HUES64 (cell line): ENCODE data around the gene TSC22D3.
"Not testable (repeated sequence)": the region's sequence is repeated elsewhere in the genome, so short reads cannot be mapped to it uniquely, and the experiment has no call there.

Source experiments
- H3K27ac ChIP-seq: 2 replicates; pipeline ENCODE4 v1.7.0; 2013; ENCODE audit warnings: low read depth, low read length, inconsistent platforms
- H3K27me3 ChIP-seq: 2 replicates; pipeline ENCODE4 v1.6.1; 2013; ENCODE audit warnings: mild to moderate bottlenecking, low read length; ENCODE audit not compliant: insufficient read depth
- H3K36me3 ChIP-seq: 2 replicates; pipeline ENCODE4 v1.6.1; 2013; ENCODE audit warnings: mild to moderate bottlenecking, low read length; ENCODE audit not compliant: insufficient read depth
- H3K4me1 ChIP-seq: 2 replicates; pipeline ENCODE4 v1.6.1; 2013; ENCODE audit warnings: mild to moderate bottlenecking, low read length, moderate library complexity; ENCODE audit not compliant: insufficient read depth
- H3K4me3 ChIP-seq: 2 replicates; pipeline ENCODE4 v1.5.1; 2013; ENCODE audit warnings: mild to moderate bottlenecking, low read length, moderate library complexity
- H3K9ac ChIP-seq: 2 replicates; pipeline ENCODE4 v1.6.1; 2013; ENCODE audit warnings: mild to moderate bottlenecking, low read depth, low read length
- H3K9me3 ChIP-seq: 2 replicates; pipeline ENCODE4 v1.6.1; 2013; ENCODE audit warnings: low read depth, low read length; ENCODE audit not compliant: insufficient read depth
- WGBS: fragments of 150-250, 120-280 bp; methylation state at CpG from one replicate; pipeline ENCODE4 v1.1.7; 2013; ENCODE audit warnings: missing lambda C conversion rate; 5-methylcytosine and 5-hydroxymethylcytosine counted together

TSC22D3 gene

GRCh38 chrX:107676559-107677378 is 98.8 kb downstream of the TSC22D3 start:
- no peaks in the 10 kb centered on the region for H3K36me3 ChIP-seq
- H3K4me3 ChIP-seq = no peak overlapping the region
- no peak overlapping the region for H3K9ac ChIP-seq
- peaks cover 3% of the 10 kb centered on the region for H3K27me3 ChIP-seq
- no peaks in the 10 kb centered on the region for H3K9me3 ChIP-seq
- 64% methylated on average over 28 of the region's 30 CpGs for WGBS
- peaks cover 4% of the 10 kb centered on the region; the same call in 1 of the 2 replicates for H3K4me1 ChIP-seq
- no peak overlapping the region for H3K27ac ChIP-seq

DNA sequence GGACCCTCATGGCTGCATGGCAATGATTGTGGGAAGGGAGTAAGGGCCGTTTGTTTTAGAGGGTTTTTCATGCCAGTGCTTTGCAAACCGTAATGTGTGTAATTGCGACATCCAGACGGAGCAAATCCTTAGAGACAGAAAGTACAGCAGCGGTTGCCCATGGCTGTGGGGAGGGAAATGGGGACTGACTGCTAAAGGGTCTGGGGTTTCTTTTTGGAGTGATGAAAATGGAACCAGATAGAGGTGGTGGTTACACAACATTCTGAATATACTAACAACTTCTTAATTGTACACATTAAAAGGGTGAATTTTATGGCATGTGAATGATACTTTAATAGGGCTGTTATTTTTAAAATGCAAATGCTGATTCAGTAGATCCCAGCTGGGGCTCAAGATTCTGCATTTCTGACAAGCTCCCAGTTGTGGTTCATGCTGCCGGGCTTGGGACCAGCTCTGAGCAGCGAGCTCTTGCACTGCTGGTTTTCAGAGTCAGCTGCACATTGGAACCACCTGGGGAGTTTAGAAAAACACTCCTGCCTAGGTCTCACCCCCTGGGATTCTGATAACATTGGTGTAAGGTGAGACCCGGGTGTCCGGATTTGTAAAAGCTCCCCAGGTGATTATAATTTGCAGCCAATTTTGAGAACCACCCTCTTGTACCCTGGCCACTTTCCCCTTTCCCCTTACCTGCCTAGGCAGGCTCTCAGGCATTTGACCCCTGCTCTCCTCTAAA is 99.6 kb downstream of the TSC22D3 start:
- Histone ChIP-seq H3K9ac (no peak overlapping the region), H3K36me3 (no peaks in the 10 kb centered on the region), H3K9me3 (no peaks in the 10 kb centered on the region), H3K27me3 (peaks cover 3% of the 10 kb centered on the region), H3K4me3 (no peak overlapping the region), H3K27ac (no peak overlapping the region), H3K4me1 (peaks cover 4% of the 10 kb centered on the region; the same call in 1 of the 2 replicates)
- 52% methylated on average over 9 of the region's 9 CpGs for WGBS

DNA sequence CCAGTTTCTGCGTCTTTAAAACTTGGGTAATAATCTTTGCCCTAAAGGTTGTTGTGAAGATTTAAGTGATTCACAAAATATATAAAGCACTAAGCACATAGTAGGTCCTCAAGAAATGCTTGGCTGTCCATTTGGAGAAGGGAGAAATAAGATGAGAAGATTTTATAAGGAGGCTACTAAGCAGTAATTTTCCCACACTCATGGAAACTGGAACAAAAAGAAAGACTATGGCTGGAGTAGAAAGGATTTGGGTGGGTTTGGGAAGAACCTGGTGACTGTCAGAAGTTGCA is 100.3 kb downstream of the TSC22D3 start:
- no peaks in the 10 kb centered on the region for H3K36me3 ChIP-seq
- no peak overlapping the region for H3K4me3 ChIP-seq
- peaks cover 3% of the 10 kb centered on the region for H3K27me3 ChIP-seq
- H3K4me1 ChIP-seq = peaks cover 4% of the 10 kb centered on the region; the same call in 1 of the 2 replicates
- H3K27ac ChIP-seq = no peak overlapping the region
- H3K9me3 ChIP-seq = no peaks in the 10 kb centered on the region
- H3K9ac ChIP-seq = no peak overlapping the region
- WGBS = no CpG with 5 or more reads among the region's 1 CpG

GRCh38 chrX:107674480-107675364 is 100.9 kb downstream of the TSC22D3 start:
- Histone ChIP-seq H3K27me3 (peaks cover 3% of the 10 kb centered on the region), H3K4me1 (peaks cover 4% of the 10 kb centered on the region; the same call in 1 of the 2 replicates), H3K27ac (no peak overlapping the region), H3K36me3 (no peaks in the 10 kb centered on the region), H3K4me3 (no peak overlapping the region), H3K9ac (no peak overlapping the region), H3K9me3 (no peaks in the 10 kb centered on the region)
- WGBS = 63% methylated on average over 8 of the region's 9 CpGs

DNA sequence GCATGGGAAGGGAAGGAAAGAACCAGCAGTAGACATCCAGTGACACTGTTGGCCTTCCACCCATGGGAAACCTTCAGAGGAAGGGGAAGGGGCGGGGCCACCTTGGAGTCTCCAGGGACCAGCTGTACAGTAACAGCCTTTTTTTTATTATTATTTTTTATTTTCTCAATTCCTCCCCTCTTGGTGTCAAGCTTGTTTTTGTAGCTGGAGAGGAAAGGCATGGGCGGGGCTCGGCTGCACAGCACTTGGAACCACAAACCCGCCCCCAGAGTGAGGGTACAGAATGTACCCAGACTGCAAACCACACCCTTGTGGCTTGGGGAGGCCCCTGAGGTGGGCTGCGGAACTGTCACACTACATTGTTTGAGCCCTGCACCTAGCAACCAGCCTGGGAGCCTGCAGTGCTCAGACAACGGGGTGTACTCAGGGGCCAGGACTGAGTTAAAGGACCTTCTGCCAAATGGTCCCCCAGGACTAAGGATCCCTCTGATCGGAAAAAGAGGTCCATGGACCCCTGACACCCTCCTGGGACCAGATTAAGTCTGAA is 101.6 kb downstream of the TSC22D3 start:
- 76% methylated on average over 7 of the region's 7 CpGs for WGBS
- Histone ChIP-seq H3K9ac (no peak overlapping the region), H3K36me3 (no peaks in the 10 kb centered on the region), H3K27me3 (peaks cover 3% of the 10 kb centered on the region), H3K27ac (no peak overlapping the region), H3K4me1 (peaks cover 4% of the 10 kb centered on the region; the same call in 1 of the 2 replicates), H3K4me3 (no peak overlapping the region), H3K9me3 (no peaks in the 10 kb centered on the region)

GRCh38 chrX:107673431-107673830 is 102.2 kb downstream of the TSC22D3 start:
- WGBS = 88% methylated on average over 6 of the region's 6 CpGs
- Histone ChIP-seq H3K9me3 (no peaks in the 10 kb centered on the region), H3K4me1 (peaks cover 4% of the 10 kb centered on the region; the same call in 1 of the 2 replicates), H3K9ac (no peak overlapping the region), H3K36me3 (no peaks in the 10 kb centered on the region), H3K4me3 (no peak overlapping the region), H3K27me3 (peaks cover 3% of the 10 kb centered on the region), H3K27ac (no peak overlapping the region)

GRCh38 chrX:107672955-107673378 is 102.6 kb downstream of the TSC22D3 start:
- H3K4me3 ChIP-seq = no peak overlapping the region
- no peaks in the 10 kb centered on the region for H3K36me3 ChIP-seq
- no peak overlapping the region for H3K27ac ChIP-seq
- WGBS = 53% methylated on average over 2 of the region's 9 CpGs
- peaks cover 4% of the 10 kb centered on the region; the same call in 1 of the 2 replicates for H3K4me1 ChIP-seq
- peaks cover 3% of the 10 kb centered on the region for H3K27me3 ChIP-seq
- H3K9me3 ChIP-seq = no peaks in the 10 kb centered on the region
- H3K9ac ChIP-seq = no peak overlapping the region

- not testable (repeated sequence) for H3K4me1 ChIP-seq, H3K27me3 ChIP-seq, H3K4me3 ChIP-seq, H3K27ac ChIP-seq, H3K9ac ChIP-seq, H3K9me3 ChIP-seq, H3K36me3 ChIP-seq
- WGBS = 95% methylated on average over 9 of the region's 9 CpGs
Observed at GRCh38 chrX:107671256-107671655, 104.3 kb downstream of the TSC22D3 start.

DNA sequence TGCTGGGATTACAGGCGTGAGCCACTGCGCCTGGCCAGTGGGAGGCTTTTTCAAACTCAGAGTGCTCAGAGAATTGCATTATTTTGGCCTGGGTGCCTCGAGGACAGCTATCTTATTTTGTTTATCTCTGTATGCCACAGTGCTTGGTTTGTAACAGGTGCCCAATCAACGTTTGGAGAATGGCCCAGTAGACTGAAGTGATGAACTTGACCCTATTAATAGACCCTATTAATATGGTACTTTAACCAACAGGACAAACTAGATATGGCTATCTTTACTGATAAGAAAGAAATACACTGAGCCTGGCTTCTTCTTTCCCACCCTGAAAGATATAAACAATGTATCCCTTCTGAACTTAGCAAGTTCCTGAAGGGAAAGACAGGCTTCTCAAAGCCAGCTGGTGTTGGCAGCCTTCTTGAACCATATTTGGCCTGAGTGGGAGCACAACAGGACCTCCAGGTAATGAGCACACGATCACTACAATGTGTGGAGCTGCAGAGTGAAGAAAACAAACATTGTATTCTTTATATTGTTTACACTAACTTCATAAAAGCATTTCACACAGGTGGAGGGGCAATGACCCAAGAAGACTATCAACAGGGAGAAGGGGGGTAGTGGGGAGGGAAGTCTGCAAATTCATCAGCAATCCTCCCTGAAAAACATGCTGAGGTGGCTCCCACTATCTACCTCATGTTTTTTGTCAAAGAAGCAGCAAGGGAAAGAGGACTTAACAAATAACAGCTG is 105.5 kb downstream of the TSC22D3 start:
- Histone ChIP-seq H3K9ac (no peak overlapping the region), H3K27ac (no peak overlapping the region), H3K9me3 (no peaks in the 10 kb centered on the region), H3K27me3 (no peaks in the 10 kb centered on the region), H3K36me3 (no peaks in the 10 kb centered on the region), H3K4me3 (no peak overlapping the region), H3K4me1 (no peaks in the 10 kb centered on the region)
- WGBS = 68% methylated on average over 3 of the region's 5 CpGs

DNA sequence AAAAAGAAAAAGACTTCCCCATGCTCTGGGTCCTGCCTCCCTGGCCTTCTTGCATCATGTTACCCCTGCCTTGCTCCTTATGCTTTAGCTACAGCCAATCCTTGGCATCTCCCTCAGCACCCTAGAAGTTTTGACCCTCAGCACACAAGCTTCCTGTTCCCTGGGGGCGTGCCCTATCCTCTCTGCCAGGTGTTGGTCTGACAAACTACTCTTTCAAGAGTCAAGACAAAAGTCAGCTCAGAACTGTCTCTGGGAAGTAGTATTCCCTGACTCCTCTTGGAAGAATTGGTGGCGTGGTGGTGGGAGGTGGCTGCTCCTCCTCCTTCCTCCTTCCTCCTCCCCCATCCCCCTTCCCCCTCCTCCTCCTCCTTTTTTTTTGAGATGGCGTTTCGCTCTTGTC is 106.3 kb downstream of the TSC22D3 start:
- Histone ChIP-seq H3K9me3 (no peaks in the 10 kb centered on the region), H3K27ac (no peak overlapping the region), H3K4me3 (no peak overlapping the region), H3K4me1 (no peaks in the 10 kb centered on the region), H3K27me3 (no peaks in the 10 kb centered on the region), H3K9ac (no peak overlapping the region), H3K36me3 (no peaks in the 10 kb centered on the region)
- 27% methylated on average over 3 of the region's 4 CpGs for WGBS
